ENCODE results near the gene OTOR. TPM values are rescaled to one million over a fixed set of nuclear protein-coding genes. Genes with fewer than 3 reads are reported as not detected.

Gene OTOR
- total RNA-seq, 1 experiment from 2014 or later, result not detected

- no peak overlapping the region for H3K23ac ChIP-seq (ENCODE audit: insufficient read length, low read depth, low read length)
- no peak overlapping the region for H3K9ac ChIP-seq (ENCODE audit: extremely low read depth, insufficient read length, low read length)
- H2BK12ac ChIP-seq (ENCODE audit: insufficient read length, low read depth, low read length), result no peak overlapping the region
- H3K14ac ChIP-seq (ENCODE audit: insufficient read depth, low read length), result no peak overlapping the region
- H3K4me3 Mint-ChIP-seq, result no peak overlapping the region
- no CpG with 5 or more reads among the region's 1 CpG for WGBS (ENCODE audit: extremely low coverage, insufficient read length, low lambda C conversion rate)
- no peaks in the 10 kb centered on the region for H3K79me1 ChIP-seq (ENCODE audit: insufficient read depth, low read depth, low read length, poor library complexity, severe bottlenecking)
- no peak overlapping the region for H4K5ac ChIP-seq (ENCODE audit: insufficient read length, low read depth, low read length)
- H2BK15ac ChIP-seq (ENCODE audit: low read depth, low read length), result no peak overlapping the region
- H4K8ac ChIP-seq (replicated peaks; ENCODE audit: insufficient read length, low read depth, low read length), result no peak overlapping the region
- H4K91ac ChIP-seq (ENCODE audit: insufficient read length, low read depth, low read length), result no peak overlapping the region
- H3K4me1 ChIP-seq (ENCODE audit: insufficient read depth, low read length), result no peaks in the 10 kb centered on the region
- no peak overlapping the region for H2BK20ac ChIP-seq (ENCODE audit: low read depth, low read length, poor library complexity, severe bottlenecking)
- no peak overlapping the region for H2BK5ac ChIP-seq (ENCODE audit: insufficient read length, low read length)
- H3K18ac ChIP-seq (ENCODE audit: insufficient read length, low read depth, low read length), result no peak overlapping the region
- no peak overlapping the region for H3K4me2 ChIP-seq (ENCODE audit: insufficient read depth, insufficient read length, low read length)
- no peak overlapping the region for H3K4ac ChIP-seq (ENCODE audit: low read depth, low read length)
- H3K56ac ChIP-seq (ENCODE audit: insufficient read length, low read depth, low read length), result no peak overlapping the region
- no peak overlapping the region for H3K27ac Mint-ChIP-seq
- H3K27me3 Mint-ChIP-seq (ENCODE audit: low read depth), result no peaks in the 10 kb centered on the region
- H3K9me3 ChIP-seq (ENCODE audit: control insufficient read depth, low read depth, low read length), result no peaks in the 10 kb centered on the region
- H2AFZ ChIP-seq (ENCODE audit: low read length), result no peak overlapping the region
- H3T11ph ChIP-seq (ENCODE audit: low read length), result no peak overlapping the region
- H2AK5ac ChIP-seq (ENCODE audit: insufficient read length, low read length), result no peak overlapping the region
- no peaks in the 10 kb centered on the region for H3K79me2 ChIP-seq (ENCODE audit: insufficient read depth, low read length)
- H3K27me3 ChIP-seq (ENCODE audit: insufficient read depth, low read length), result no peaks in the 10 kb centered on the region
- H4K20me1 ChIP-seq (ENCODE audit: control insufficient read depth, insufficient read depth, insufficient read length), result no peaks in the 10 kb centered on the region
- no peak overlapping the region for H2BK120ac ChIP-seq (ENCODE audit: low read depth, low read length, poor library complexity, severe bottlenecking)
- TF ChIP-seq, protein P1, sequence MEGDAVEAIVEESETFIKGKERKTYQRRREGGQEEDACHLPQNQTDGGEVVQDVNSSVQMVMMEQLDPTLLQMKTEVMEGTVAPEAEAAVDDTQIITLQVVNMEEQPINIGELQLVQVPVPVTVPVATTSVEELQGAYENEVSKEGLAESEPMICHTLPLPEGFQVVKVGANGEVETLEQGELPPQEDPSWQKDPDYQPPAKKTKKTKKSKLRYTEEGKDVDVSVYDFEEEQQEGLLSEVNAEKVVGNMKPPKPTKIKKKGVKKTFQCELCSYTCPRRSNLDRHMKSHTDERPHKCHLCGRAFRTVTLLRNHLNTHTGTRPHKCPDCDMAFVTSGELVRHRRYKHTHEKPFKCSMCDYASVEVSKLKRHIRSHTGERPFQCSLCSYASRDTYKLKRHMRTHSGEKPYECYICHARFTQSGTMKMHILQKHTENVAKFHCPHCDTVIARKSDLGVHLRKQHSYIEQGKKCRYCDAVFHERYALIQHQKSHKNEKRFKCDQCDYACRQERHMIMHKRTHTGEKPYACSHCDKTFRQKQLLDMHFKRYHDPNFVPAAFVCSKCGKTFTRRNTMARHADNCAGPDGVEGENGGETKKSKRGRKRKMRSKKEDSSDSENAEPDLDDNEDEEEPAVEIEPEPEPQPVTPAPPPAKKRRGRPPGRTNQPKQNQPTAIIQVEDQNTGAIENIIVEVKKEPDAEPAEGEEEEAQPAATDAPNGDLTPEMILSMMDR (conservative IDR thresholded peaks at IDR 0.05), result no peak
- H3K27ac ChIP-seq (ENCODE audit: insufficient read length, low read depth, low read length), result no peak overlapping the region
- DNase-seq, result no peak
- H3K23me2 ChIP-seq (ENCODE audit: insufficient read length, low read depth, low read length, poor library complexity, severe bottlenecking), result no peaks in the 10 kb centered on the region
- peaks cover 0 to 4% (median 3%) of the 10 kb centered on the region in 3 experiments; a peak in 3 of 7 replicates for H3K36me3 Mint-ChIP-seq (ENCODE audit: insufficient read depth in 1 of 3, low read depth in 3 of 3)
- peaks cover 10 to 11% of the 10 kb centered on the region in 2 experiments; a peak in 4 of 5 replicates for H3K9me3 Mint-ChIP-seq
- H3K4me1 Mint-ChIP-seq, result peaks cover 3 to 9% of the 10 kb centered on the region in 2 experiments; a peak in 2 of 4 replicates
Measured at GRCh38 chr20:16775961-16776360, 27.8 kb downstream of the OTOR start.

All from H9 (cell line).